Kidney (tissue), 14 donors: ENCODE data around the gene INKA2. TPM values are rescaled to one million over a fixed set of nuclear protein-coding genes. Genes with fewer than 3 reads are reported as not detected.

ENCODE experiments used
- DNase-seq, 5 donors: peaks; one replicate each; pipeline ENCODE4 v3.0.0-alpha.2; 2013 to 2020
- FAIRE-seq: peaks from 2 replicates; lab custom pipeline; 2012; peaks lifted over from hg19 to GRCh38; lab: Jason Lieb, UNC
- H3K27ac ChIP-seq, 2 donors: one replicate each; pipeline ENCODE4 v1.7.0; 2013; ENCODE audit warnings: low read depth in 2 of 2, low read length in 2 of 2, inconsistent platforms in 1 of 2
- H3K27me3 ChIP-seq: one replicate; pipeline ENCODE4 v1.7.1; 2013; ENCODE audit warnings: low read length, inconsistent platforms; ENCODE audit not compliant: control insufficient read depth, insufficient read depth
- H3K36me3 ChIP-seq, 3 donors: one replicate each; pipeline versions ENCODE4 v1.7.0 to v1.7.1; 2013; ENCODE audit warnings: low read length in 3 of 3, control low read depth in 1 of 3, inconsistent platforms in 1 of 3; ENCODE audit not compliant: insufficient read depth in 3 of 3, control insufficient read depth in 2 of 3
- H3K4me1 ChIP-seq, 3 donors: one replicate each; pipeline versions ENCODE4 v1.7.0 to v1.7.1; 2013; ENCODE audit warnings: low read length in 3 of 3, inconsistent platforms in 1 of 3, low read depth in 1 of 3; ENCODE audit not compliant: control insufficient read depth in 2 of 3, insufficient read depth in 2 of 3
- H3K4me3 ChIP-seq, 3 donors: one replicate each; pipeline versions ENCODE4 v1.7.0 to v1.8.1; 2013; ENCODE audit warnings: low read length in 3 of 3, control low read depth in 1 of 3, inconsistent platforms in 1 of 3
- H3K9ac ChIP-seq, 3 donors: one replicate each; pipeline versions ENCODE4 v1.7.0 to v1.7.1; 2013; ENCODE audit warnings: low read length in 3 of 3, control low read depth in 1 of 3, inconsistent platforms in 1 of 3
- H3K9me3 ChIP-seq, 3 donors: one replicate each; pipeline versions ENCODE4 v1.7.0 to v1.7.1; 2013; ENCODE audit warnings: low read length in 3 of 3, control low read depth in 1 of 3, inconsistent platforms in 1 of 3; ENCODE audit not compliant: control insufficient read depth in 2 of 3, insufficient read depth in 1 of 3
- intact Hi-C: fragments of 100-400 bp; cut with DNase I; formaldehyde crosslinking; loops from one replicate; pipeline ENCODE4 v1.11.1; 2022
- polyA plus RNA-seq: library from polyadenylated mRNA; stranded (reverse); fragments of 350-450 nt; fragmentation: Illumina TruSeq; extraction: RNeasy Lipid Tissue Mini Kit (QIAGEN cat#74804); gene quantifications from one replicate; pipeline ENCODE4 v1.2.3, GENCODE V29; 2014; ENCODE audit warnings: low read depth, low replicate concordance; ENCODE audit not compliant: insufficient read depth
- total RNA-seq: library from RNA; stranded (reverse); fragmentation: NEBNext Ultra II Directional; extraction: Animal tissue kit (Norgen Biotek cat#: 25700); gene quantifications from one replicate; pipeline ENCODE4 v1.2.1, GENCODE V29; 2021
- TF ChIP-seq, protein P1 (sequence below): IDR thresholded peaks from 3 replicates; pipeline ENCODE4 v1.5.1; 2012; ENCODE audit warnings: mild to moderate bottlenecking, moderate library complexity, borderline replicate concordance; ENCODE audit not compliant: insufficient read depth; ENCODE audit errors: extremely low read depth
- donor health status: control.
- donor health status: control.
- donor health status: control.
- donor health status: control.
- donor health status: control.
- donor health status: DM: yes; HTN: yes; CAD: no.
- donor health status: Normal renal cell carcinoma (clear cell type).

The INKA2 gene
- total and polyA plus RNA-seq, 2 donors from 2014 or later, result 3.5 to 5.6 TPM

GRCh38 chr1:111776861-111777260 lies 37.7 kb upstream of the INKA2 start:
- FAIRE-seq, result no peak

GRCh38 chr1:111776391-111776790 lies 37.2 kb upstream of the INKA2 start:
- intact Hi-C loops, result no loop called here
- Histone ChIP-seq H3K9ac (no peak overlapping the region), H3K4me1 (no peaks in the 10 kb centered on the region), H3K36me3 (no peaks in the 10 kb centered on the region), H3K27ac (no peak overlapping the region), H3K9me3 (no peaks in the 10 kb centered on the region), H3K27me3 (no peaks in the 10 kb centered on the region), H3K4me3 (no peak overlapping the region)
- DNase-seq (no peak), FAIRE-seq (no peak)
- TF ChIP-seq, protein P1, sequence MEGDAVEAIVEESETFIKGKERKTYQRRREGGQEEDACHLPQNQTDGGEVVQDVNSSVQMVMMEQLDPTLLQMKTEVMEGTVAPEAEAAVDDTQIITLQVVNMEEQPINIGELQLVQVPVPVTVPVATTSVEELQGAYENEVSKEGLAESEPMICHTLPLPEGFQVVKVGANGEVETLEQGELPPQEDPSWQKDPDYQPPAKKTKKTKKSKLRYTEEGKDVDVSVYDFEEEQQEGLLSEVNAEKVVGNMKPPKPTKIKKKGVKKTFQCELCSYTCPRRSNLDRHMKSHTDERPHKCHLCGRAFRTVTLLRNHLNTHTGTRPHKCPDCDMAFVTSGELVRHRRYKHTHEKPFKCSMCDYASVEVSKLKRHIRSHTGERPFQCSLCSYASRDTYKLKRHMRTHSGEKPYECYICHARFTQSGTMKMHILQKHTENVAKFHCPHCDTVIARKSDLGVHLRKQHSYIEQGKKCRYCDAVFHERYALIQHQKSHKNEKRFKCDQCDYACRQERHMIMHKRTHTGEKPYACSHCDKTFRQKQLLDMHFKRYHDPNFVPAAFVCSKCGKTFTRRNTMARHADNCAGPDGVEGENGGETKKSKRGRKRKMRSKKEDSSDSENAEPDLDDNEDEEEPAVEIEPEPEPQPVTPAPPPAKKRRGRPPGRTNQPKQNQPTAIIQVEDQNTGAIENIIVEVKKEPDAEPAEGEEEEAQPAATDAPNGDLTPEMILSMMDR, result no peak

More at GRCh38 chr1:111776861-111777260, 37.7 kb upstream of the INKA2 start:
- no peak for DNase-seq
- H3K36me3 ChIP-seq, result no peaks in the 10 kb centered on the region
- H3K4me1 ChIP-seq, result no peaks in the 10 kb centered on the region
- intact Hi-C loops, result no loop called here
- TF ChIP-seq, protein P1, result no peak
- no peak overlapping the region for H3K4me3 ChIP-seq
- H3K9me3 ChIP-seq, result no peaks in the 10 kb centered on the region
- H3K27ac ChIP-seq, result no peak overlapping the region
- no peaks in the 10 kb centered on the region for H3K27me3 ChIP-seq
- H3K9ac ChIP-seq, result no peak overlapping the region

GRCh38 chr1:111775966-111776365 lies 36.8 kb upstream of the INKA2 start:
- FAIRE-seq, result no peak
- intact Hi-C loops, result no loop called here

More at GRCh38 chr1:111775966-111776365, 36.8 kb upstream of the INKA2 start:
- H3K9me3 ChIP-seq, result no peaks in the 10 kb centered on the region
- H3K9ac ChIP-seq, result no peak overlapping the region
- no peak overlapping the region for H3K4me3 ChIP-seq
- no peaks in the 10 kb centered on the region for H3K4me1 ChIP-seq
- H3K36me3 ChIP-seq, result no peaks in the 10 kb centered on the region
- TF ChIP-seq, protein P1, result no peak
- no peak overlapping the region for H3K27ac ChIP-seq
- DNase-seq, result no peak
- no peaks in the 10 kb centered on the region for H3K27me3 ChIP-seq
